Right lung (tissue), 5 donors: ENCODE data around the gene LARP1B. TPM values are rescaled to one million over a fixed set of nuclear protein-coding genes. Genes with fewer than 3 reads are reported as not detected.
"Not testable (repeated sequence)": the region's sequence is repeated elsewhere in the genome, so short reads cannot be mapped to it uniquely, and the experiment has no call there.

ENCODE experiments used
- DNase-seq, 2 donors: peaks; one replicate each; pipeline ENCODE4 v3.0.0-alpha.2; 2013
- polyA plus RNA-seq, 5 donors: library from polyadenylated mRNA; unstranded; fragments of 120-200 nt; gene quantifications; one replicate each; pipeline versions ENCODE4 v1.2.1 to v1.2.3, GENCODE V29; 2013; ENCODE audit warnings: inconsistent platforms in 1 of 5, low replicate concordance in 1 of 5; ENCODE audit not compliant: insufficient read length in 5 of 5, insufficient read depth in 1 of 5

LARP1B gene
- polyA plus RNA-seq, 5 donors = 14.1 to 18.1 (median 16.7) TPM

- no peak for DNase-seq
Observed at GRCh38 chr4:128134925-128135324, 73.8 kb downstream of the LARP1B start.

GRCh38 chr4:128135391-128135790 lies 74.3 kb downstream of the LARP1B start:
- no peak for DNase-seq

GRCh38 chr4:128141866-128142265 lies 80.8 kb downstream of the LARP1B start:
- DNase-seq = no peak

- DNase-seq = no peak
Observed at GRCh38 chr4:128145727-128146126, 84.6 kb downstream of the LARP1B start.

DNA sequence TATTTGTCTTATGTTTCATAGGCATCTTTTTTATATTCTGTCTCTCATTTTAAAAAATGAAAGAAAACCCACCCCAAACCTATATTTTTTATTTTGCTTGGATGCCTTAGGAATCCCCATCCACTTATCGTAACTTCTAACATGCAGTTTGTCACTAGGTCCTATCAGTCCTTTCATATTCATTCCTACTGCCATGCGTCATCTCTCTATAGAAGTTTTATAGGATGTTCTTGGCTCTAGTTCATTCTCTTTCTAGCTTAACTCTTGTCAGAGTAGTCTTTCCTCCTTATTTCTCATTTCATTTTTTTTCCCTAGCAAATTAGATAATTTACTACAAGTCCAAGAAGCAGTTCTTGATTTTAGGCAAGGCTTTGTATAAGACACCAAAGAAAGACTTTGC lies 92.7 kb downstream of the LARP1B start:
- DNase-seq = no peak

- DNase-seq = no peak
Observed at GRCh38 chr4:128155231-128155855, 94.2 kb downstream of the LARP1B start.

GRCh38 chr4:128155874-128156456 lies 94.9 kb downstream of the LARP1B start:
- no peak for DNase-seq

DNA sequence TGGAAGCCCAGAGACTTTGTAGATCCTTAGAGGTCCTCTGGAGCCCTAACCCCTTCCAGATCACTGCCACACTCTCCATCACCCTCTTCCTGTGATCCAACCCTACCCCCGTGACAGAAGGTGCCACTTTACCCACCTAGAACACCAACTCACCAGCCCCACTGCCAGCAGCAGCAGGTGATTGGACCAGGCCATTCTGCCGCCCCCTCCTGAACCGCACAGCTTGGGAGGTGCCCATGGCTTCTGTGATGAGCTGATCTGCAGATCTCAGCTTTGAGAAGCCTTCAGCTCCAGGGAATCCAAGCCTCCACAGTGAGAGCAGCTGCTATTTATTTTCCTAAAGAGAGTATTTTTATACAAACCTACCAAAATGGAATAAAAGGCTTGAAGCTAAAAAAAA lies 95.4 kb downstream of the LARP1B start:
- DNase-seq = not testable (repeated sequence)

- no peak for DNase-seq
Observed at GRCh38 chr4:128158894-128159293, 97.8 kb downstream of the LARP1B start.

GRCh38 chr4:128159967-128160366 lies 98.9 kb downstream of the LARP1B start:
- no peak for DNase-seq

- DNase-seq = no peak
Observed at GRCh38 chr4:128161138-128161537, 100.0 kb downstream of the LARP1B start.

DNA sequence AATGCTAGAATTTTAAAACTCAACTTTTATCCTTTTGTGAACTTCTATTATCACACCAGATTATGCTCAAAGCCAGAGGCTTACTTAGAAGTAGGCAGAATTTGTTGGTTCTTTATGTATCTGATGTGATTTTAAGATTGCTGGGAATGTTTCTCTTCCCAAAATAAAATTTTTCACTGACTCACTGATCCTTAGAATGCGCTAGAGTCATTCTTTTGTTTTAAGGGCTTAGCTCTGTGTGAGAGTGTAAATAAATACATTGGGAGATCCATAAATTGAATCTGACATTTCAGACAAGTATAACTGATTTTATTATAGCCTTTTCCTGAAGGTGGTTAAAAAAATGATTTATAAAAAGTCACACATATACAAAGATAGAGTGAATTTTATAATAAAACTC lies 101.3 kb downstream of the LARP1B start:
- DNase-seq = no peak

DNA sequence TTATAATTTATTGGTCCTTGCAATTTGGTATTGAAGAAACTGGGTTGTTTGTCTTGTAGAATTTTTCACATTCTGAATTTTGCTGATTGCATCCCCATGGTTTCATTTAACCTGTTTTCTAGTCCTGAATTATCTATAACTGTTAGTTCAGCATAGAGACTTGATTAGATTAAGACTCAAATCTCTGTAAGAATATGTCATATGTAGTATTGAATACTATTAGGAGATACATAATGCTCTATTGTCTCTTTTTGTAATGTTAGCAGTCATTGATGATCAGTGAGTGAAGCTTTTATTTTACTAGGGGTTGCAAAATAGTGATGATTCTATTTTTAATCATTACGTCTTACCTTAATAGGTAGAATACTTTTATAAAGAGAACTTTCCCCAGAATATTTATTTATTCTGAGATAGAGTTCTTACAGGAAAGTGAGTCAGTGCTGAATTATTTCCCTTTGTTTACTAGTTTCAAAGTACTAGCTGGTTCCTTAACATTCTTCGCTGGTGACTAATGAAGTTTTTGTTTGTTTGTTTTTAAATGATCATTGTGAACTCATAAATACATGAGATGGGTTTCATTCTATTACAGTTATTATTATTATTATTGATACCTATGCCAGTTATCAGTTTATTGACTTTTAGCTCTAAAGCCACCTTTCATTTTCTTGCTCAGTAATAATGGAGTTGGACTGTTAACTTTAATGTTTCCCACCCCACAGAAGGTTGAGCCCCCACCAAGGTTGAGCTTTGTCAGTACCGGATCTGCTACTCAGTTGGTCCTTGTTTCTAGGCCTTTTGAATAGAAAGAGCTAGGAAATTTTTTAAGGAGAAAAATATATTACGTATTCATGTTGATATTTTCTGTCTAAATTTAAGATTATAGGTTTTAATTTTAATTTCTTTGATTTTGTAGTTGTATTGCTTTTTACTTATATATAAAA lies 102.3 kb downstream of the LARP1B start:
- DNase-seq = no peak

DNA sequence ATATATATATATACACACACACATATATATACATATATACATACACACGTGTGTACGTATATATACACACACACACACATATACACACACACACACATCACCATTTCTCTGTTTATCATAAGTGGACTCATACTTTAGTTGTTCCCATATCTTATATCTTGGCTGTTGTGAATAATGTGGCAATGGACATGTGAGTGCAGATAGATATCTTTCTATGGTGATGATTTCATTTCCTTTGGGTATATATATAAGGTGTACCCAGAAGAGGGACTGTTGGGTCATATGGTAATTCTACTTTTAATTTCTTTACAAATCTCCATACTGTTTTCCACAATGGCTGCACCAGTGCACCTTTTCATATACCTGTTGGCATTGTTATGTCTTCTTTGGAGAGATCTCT lies 105.9 kb downstream of the LARP1B start:
- no peak for DNase-seq

DNA sequence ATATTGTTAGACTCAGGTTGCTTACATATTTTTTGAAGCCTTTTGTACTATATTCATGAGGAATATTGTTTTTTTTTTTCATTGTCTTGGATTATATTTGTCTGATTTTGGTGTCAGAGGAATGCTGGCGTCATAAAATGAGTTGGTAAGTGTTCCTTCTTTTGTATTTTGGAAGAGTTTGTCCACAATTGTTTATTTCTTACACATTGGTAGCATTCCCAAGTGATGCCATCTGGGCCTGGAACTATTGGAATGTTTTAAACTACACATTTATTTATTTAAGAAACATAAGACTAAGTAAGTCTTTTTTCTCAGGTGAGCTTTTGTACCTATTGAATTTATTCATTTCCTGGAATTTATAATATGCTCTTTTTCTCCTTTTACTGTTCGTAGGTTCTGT lies 107.6 kb downstream of the LARP1B start:
- no peak for DNase-seq

DNA sequence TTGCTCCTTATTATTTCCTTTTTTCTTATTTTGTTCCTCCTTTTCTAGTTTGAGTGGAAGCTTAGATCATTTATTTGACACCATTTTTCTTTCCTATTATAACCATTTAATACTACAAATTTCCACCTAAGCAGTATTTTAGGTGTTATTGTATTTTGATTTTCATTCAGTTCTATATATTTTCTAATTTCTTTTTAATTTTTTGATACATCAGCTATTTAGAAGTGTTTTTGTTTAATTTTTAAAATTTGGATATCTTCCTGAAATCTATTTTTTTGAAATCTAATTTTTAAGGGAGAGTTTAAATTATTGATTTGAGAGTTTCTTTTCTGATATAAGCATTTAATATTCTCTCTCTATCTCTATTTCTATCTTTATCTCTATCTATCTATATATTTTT lies 108.1 kb downstream of the LARP1B start:
- DNase-seq = no peak

DNA sequence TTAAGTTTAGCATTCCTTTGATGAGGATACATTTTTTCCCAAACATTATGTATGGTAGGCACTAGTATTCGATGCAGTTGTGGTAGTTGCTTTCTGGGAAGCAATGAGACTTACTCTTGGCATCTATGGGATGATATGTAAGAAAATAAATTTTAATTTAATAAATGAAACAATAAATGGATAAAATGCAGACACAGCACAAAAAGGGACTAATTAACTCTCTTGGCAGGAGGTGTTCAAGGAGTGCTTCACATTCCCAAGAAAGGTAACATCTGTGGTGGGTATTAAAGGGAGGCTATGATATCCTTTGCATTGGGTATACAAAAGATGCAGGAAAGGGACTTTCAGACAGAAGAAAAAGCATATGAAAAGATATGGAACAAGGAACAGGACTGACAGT lies 115.5 kb downstream of the LARP1B start:
- DNase-seq = no peak

- no peak for DNase-seq
Observed at GRCh38 chr4:128177498-128177897, 116.4 kb downstream of the LARP1B start.

DNA sequence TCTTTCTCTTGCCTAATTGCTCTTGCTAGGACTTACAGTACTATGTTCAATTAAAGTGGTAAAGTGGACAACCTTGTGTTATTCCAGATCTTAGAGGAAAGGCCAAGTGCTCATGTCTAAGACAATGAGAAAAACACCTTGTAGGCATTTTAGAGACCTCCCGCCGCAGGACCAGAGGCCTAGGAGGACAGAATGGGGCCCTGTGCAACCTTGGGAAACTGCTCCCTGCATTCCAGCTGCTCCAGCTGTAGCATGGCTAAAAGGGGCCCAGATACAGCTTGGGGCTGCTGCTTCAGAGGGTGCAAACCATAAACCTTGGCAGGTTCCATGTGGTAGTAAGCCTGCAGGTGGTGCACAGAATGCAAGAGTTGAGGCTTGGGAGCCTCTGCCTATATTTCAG lies 125.5 kb downstream of the LARP1B start:
- DNase-seq = no peak

DNA sequence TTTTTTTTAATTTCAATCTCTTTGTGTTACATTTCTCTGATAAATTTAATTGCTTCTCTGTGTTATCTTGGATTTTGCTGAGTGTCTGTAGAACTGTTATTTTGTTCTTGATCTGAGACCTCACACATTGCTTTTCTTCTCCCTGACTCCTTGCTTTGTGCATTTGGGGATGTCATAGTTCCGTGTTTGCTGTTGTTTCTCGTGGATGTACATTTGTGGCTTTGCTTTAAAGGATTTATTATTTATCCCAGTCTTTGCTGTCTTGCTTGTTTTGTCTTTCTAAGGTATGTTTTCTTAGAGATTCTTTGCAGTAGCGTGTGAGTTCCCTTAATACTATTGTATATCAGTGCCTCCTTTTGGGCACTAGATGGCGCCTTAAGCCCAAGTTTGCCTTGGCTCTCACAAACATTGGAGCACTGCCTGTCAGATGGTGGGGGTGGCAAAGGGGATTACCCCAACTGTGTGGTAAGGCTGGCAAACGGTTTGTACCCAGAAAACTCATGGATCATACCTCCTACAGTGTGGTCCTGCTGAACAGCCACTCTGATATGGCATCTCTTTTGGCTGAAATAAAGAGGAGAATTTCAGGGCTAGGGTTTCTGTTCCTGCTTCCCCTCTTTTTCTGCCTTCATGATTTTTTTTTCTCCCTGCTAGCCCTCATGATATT lies 130.1 kb downstream of the LARP1B start:
- DNase-seq = peak; percentile 41 to 61

DNA sequence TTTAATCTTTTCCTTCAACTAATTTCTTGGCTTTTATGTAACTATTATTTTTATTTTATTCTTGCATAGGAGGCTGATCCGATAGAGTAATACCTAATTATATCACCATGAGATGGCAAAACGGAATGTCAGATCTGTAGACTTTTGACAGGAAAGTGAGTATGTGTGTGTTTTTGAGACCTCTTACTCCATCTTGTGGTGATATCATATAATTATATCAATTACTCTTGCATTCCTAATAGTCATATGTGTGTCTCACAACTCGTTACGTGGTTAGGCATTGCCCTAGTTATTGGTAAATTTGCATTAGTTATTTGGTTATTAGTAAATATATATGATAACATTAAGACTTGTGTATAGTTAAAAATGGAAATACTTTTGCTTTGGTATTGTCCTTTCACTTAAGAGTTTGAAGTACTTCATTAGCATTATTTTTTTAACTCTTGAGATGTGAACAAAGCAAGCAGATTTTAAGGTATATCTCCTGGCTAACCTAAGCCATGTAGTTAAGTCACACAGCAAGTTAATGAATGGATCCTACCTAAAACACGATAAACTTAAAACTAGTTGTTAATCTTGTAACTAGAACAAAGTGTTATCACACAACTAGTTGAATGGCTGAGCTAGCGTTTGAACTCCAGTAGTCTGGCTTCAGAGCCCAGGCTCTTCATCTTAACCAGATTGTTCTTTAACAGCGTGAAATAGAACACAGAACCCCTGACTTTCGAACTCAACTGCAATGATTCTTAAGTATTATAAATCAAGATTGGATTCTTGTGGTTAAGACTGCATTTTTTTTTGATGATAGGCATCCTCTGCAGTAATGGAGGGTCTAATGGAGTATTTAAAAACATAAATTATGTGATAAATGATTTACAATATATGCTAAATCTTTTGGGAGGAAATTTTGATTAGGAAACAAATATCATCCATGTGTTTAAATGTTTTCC lies 159.4 kb downstream of the LARP1B start:
- no peak for DNase-seq
